ENCODE results near the gene CCDC102A. TPM values are rescaled to one million over a fixed set of nuclear protein-coding genes. Genes with fewer than 3 reads are reported as not detected.

Gene CCDC102A
- total RNA-seq, 1 donor from 2014 or later: 15.5 TPM

DNA sequence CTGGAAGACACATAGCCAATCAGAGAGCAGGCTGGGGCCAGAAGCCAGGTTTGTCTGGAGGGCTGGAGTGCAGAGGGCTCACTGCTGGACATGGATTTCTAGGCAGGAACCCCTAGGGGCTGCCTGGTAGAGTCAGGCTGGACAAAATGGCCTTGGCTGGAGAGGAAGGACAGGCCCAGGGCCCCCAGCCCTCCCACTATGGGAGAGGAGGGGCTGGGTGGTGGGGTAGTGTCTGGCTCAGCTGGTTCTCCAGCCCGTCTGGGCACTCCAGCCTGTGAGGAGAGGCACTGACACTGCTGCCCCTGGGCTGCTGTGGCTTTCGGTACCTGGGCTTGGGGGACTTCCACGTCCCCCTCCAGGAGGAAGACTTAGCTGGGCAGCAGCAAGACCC is 28.3 kb downstream of the CCDC102A start:
- DNase-seq (no peak), ATAC-seq (ENCODE audit: low read depth) (no peak)
- H3K4me1 Mint-ChIP-seq: no peaks in the 10 kb centered on the region
- no peak overlapping the region for H3K27ac Mint-ChIP-seq
- H3K4me3 Mint-ChIP-seq: no peak overlapping the region
- H3K27me3 Mint-ChIP-seq: peaks cover 18% of the 10 kb centered on the region
- peaks cover 11% of the 10 kb centered on the region for H3K36me3 Mint-ChIP-seq (ENCODE audit: low read depth)
- no peaks in the 10 kb centered on the region for H3K9me3 Mint-ChIP-seq
- POLR2A ChIA-PET: no interaction called here
- CTCF ChIA-PET: no interaction called here
- TF ChIP-seq, protein P1, sequence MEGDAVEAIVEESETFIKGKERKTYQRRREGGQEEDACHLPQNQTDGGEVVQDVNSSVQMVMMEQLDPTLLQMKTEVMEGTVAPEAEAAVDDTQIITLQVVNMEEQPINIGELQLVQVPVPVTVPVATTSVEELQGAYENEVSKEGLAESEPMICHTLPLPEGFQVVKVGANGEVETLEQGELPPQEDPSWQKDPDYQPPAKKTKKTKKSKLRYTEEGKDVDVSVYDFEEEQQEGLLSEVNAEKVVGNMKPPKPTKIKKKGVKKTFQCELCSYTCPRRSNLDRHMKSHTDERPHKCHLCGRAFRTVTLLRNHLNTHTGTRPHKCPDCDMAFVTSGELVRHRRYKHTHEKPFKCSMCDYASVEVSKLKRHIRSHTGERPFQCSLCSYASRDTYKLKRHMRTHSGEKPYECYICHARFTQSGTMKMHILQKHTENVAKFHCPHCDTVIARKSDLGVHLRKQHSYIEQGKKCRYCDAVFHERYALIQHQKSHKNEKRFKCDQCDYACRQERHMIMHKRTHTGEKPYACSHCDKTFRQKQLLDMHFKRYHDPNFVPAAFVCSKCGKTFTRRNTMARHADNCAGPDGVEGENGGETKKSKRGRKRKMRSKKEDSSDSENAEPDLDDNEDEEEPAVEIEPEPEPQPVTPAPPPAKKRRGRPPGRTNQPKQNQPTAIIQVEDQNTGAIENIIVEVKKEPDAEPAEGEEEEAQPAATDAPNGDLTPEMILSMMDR (IDR thresholded peaks at IDR 0.05): no peak
- intact Hi-C loops (cut with micrococcal nuclease): no loop called here

- peaks cover 20% of the 10 kb centered on the region for H3K27me3 Mint-ChIP-seq
- ATAC-seq (ENCODE audit: low read depth): no peak
- DNase-seq: no peak
- intact Hi-C loops (cut with micrococcal nuclease): no loop called here
- no peaks in the 10 kb centered on the region for H3K4me1 Mint-ChIP-seq
- H3K4me3 Mint-ChIP-seq: no peak overlapping the region
- TF ChIP-seq, protein P1 (IDR thresholded peaks at IDR 0.05): no peak
- H3K9me3 Mint-ChIP-seq: no peaks in the 10 kb centered on the region
- H3K27ac Mint-ChIP-seq: no peak overlapping the region
- H3K36me3 Mint-ChIP-seq (ENCODE audit: low read depth): peaks cover 8% of the 10 kb centered on the region
- ChIA-PET CTCF (no interaction called here), POLR2A (no interaction called here)
Observed at GRCh38 chr16:57507136-57508034, 29.0 kb downstream of the CCDC102A start.

- ATAC-seq (ENCODE audit: low read depth) (no peak), DNase-seq (no peak)
- Mint-ChIP-seq H3K36me3 (ENCODE audit: low read depth) (no peaks in the 10 kb centered on the region), H3K27ac (no peak overlapping the region), H3K27me3 (peaks cover 27% of the 10 kb centered on the region), H3K4me3 (no peak overlapping the region), H3K4me1 (no peaks in the 10 kb centered on the region), H3K9me3 (no peaks in the 10 kb centered on the region)
- CTCF ChIA-PET: interaction anchor here (1.9 kb wide), 1 partner anchor 14 kb away, joined by 4 read pairs; no protein-coding TSS in a partner anchor
- intact Hi-C loops (cut with micrococcal nuclease): no loop called here
- POLR2A ChIA-PET: no interaction called here
- TF ChIP-seq, protein P1 (IDR thresholded peaks at IDR 0.05): no peak
Observed at GRCh38 chr16:57505169-57505568, 31.2 kb downstream of the CCDC102A start.

- H3K9me3 Mint-ChIP-seq: no peaks in the 10 kb centered on the region
Observed at GRCh38 chr16:57504491-57504890, 31.9 kb downstream of the CCDC102A start.

GRCh38 chr16:57504001-57504400 is 32.4 kb downstream of the CCDC102A start:
- POLR2A ChIA-PET: no interaction called here
- CTCF ChIA-PET: interaction anchor here (1.9 kb wide), 1 partner anchor 15 kb away, joined by 4 read pairs; no protein-coding TSS in a partner anchor
- Mint-ChIP-seq H3K27me3 (peaks cover 27% of the 10 kb centered on the region), H3K27ac (no peak overlapping the region), H3K36me3 (ENCODE audit: low read depth) (no peaks in the 10 kb centered on the region), H3K9me3 (no peaks in the 10 kb centered on the region), H3K4me1 (no peaks in the 10 kb centered on the region), H3K4me3 (no peak overlapping the region)
- TF ChIP-seq, protein P1 (IDR thresholded peaks at IDR 0.05): no peak
- intact Hi-C loops (cut with micrococcal nuclease): no loop called here
- no peak for DNase-seq
- ATAC-seq (ENCODE audit: low read depth): no peak

More at GRCh38 chr16:57504491-57504890, 31.9 kb downstream of the CCDC102A start:
- POLR2A ChIA-PET: no interaction called here
- Mint-ChIP-seq H3K27ac (no peak overlapping the region), H3K4me1 (no peaks in the 10 kb centered on the region), H3K4me3 (no peak overlapping the region), H3K36me3 (ENCODE audit: low read depth) (no peaks in the 10 kb centered on the region), H3K27me3 (peaks cover 27% of the 10 kb centered on the region)
- CTCF ChIA-PET: interaction anchor here (1.9 kb wide), 1 partner anchor 15 kb away, joined by 4 read pairs; no protein-coding TSS in a partner anchor
- no peak for ATAC-seq (ENCODE audit: low read depth)
- DNase-seq: no peak
- intact Hi-C loops (cut with micrococcal nuclease): no loop called here
- TF ChIP-seq, protein P1 (IDR thresholded peaks at IDR 0.05): no peak
